Panc1 (cell line): ENCODE results near the gene TMEM131.
"Not testable (repeated sequence)": the region's sequence is repeated elsewhere in the genome, so short reads cannot be mapped to it uniquely, and the experiment has no call there.

ENCODE experiments used
- POLR2AphosphoS5 ChIP-seq: IDR thresholded peaks from 2 replicates; pipeline ENCODE4 v1.6.1; 2012; ENCODE audit warnings: mild to moderate bottlenecking, low read depth, low read length, moderate library complexity
- TF ChIP-seq, protein P1 (sequence below), 2 experiments: IDR thresholded peaks; 2 replicates each; pipeline ENCODE4 v1.6.1; 2011 to 2012; ENCODE audit warnings: low read depth in 2 of 2, control low read depth in 1 of 2, low read length in 1 of 2, mild to moderate bottlenecking in 1 of 2, moderate library complexity in 1 of 2; ENCODE audit not compliant: insufficient read depth in 1 of 2

DNA sequence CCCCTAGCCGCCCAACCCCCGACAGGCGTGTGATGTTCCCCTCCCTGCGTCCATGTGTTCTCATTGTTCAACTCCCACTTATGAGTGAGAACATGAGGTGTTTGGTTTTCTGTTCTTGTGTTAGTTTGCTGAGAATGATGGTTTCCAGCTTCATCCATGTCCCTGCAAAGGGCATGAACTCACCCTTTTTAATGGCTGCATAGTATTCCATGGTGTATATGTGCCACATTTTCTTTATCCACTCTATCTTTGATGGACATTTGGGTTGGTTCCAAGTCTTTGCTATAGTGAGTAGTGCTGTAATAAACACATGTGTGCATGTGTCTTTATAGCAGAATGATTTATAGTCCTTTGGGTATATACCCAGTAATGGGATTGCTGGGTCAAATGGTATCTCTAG lies 102.7 kb downstream of the TMEM131 start:
- TF ChIP-seq, protein P1, sequence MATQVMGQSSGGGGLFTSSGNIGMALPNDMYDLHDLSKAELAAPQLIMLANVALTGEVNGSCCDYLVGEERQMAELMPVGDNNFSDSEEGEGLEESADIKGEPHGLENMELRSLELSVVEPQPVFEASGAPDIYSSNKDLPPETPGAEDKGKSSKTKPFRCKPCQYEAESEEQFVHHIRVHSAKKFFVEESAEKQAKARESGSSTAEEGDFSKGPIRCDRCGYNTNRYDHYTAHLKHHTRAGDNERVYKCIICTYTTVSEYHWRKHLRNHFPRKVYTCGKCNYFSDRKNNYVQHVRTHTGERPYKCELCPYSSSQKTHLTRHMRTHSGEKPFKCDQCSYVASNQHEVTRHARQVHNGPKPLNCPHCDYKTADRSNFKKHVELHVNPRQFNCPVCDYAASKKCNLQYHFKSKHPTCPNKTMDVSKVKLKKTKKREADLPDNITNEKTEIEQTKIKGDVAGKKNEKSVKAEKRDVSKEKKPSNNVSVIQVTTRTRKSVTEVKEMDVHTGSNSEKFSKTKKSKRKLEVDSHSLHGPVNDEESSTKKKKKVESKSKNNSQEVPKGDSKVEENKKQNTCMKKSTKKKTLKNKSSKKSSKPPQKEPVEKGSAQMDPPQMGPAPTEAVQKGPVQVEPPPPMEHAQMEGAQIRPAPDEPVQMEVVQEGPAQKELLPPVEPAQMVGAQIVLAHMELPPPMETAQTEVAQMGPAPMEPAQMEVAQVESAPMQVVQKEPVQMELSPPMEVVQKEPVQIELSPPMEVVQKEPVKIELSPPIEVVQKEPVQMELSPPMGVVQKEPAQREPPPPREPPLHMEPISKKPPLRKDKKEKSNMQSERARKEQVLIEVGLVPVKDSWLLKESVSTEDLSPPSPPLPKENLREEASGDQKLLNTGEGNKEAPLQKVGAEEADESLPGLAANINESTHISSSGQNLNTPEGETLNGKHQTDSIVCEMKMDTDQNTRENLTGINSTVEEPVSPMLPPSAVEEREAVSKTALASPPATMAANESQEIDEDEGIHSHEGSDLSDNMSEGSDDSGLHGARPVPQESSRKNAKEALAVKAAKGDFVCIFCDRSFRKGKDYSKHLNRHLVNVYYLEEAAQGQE (IDR thresholded peaks at IDR 0.05; ENCODE audit: insufficient read depth in 1 of 2, low read depth in 2 of 2, low read length in 1 of 2), result not testable (repeated sequence)
- TF ChIP-seq POLR2AphosphoS5, result not testable (repeated sequence)
